NB4 (cell line): ENCODE results near the gene ABTB2.
A peak's percentile ranks its signal among the peaks of the same experiment; 100 is the strongest.

Experiments
- DNase-seq: peaks from one replicate; pipeline ENCODE4 v3.0.0; 2010; ENCODE audit warnings: low read depth
- H3K4me3 ChIP-seq: one replicate; pipeline ENCODE4 v1.5.1; 2011; ENCODE audit warnings: mild to moderate bottlenecking, low read depth, low read length, moderate library complexity
- MYC ChIP-seq: IDR thresholded peaks from 2 replicates; pipeline ENCODE4 v1.6.1; 2011; ENCODE audit warnings: low read depth, low read length
- POLR2A ChIP-seq: IDR thresholded peaks from 2 replicates; pipeline ENCODE4 v1.6.1; 2011; ENCODE audit warnings: mild to moderate bottlenecking; ENCODE audit not compliant: insufficient read length; ENCODE audit errors: extremely low read depth
- TF ChIP-seq, protein P1 (sequence below): IDR thresholded peaks from 2 replicates; pipeline ENCODE4 v1.6.1; 2011; ENCODE audit warnings: low read depth, low read length
- TF ChIP-seq, protein P2 (sequence below): IDR thresholded peaks from one replicate; pipeline ENCODE4 v1.5.1; 2012; ENCODE audit warnings: low read depth, low read length

Gene ABTB2

DNA sequence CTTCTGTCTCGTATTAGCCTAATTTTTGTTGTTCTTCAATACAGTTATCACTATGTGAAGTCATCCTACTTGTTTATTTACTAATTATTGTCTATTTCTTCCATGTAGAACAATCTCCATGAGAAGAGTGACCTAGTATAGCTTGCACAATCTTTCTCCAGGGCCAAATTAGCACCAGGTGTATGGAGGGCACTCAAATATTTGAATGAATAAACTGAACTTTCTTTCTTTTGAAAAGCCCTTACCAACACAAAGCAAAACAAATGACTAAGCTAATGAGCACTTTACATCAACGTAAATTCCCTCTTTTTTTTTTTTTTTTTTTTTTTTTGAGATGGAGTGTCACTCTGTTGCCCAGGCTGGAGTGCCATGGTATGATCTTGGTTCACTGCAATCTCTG, 34.2 kb downstream of the ABTB2 start:
- H3K4me3 ChIP-seq: no peak overlapping the region
- no peak for DNase-seq
- TF ChIP-seq, protein P1, sequence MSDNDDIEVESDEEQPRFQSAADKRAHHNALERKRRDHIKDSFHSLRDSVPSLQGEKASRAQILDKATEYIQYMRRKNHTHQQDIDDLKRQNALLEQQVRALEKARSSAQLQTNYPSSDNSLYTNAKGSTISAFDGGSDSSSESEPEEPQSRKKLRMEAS: no peak
- TF ChIP-seq, protein P2, sequence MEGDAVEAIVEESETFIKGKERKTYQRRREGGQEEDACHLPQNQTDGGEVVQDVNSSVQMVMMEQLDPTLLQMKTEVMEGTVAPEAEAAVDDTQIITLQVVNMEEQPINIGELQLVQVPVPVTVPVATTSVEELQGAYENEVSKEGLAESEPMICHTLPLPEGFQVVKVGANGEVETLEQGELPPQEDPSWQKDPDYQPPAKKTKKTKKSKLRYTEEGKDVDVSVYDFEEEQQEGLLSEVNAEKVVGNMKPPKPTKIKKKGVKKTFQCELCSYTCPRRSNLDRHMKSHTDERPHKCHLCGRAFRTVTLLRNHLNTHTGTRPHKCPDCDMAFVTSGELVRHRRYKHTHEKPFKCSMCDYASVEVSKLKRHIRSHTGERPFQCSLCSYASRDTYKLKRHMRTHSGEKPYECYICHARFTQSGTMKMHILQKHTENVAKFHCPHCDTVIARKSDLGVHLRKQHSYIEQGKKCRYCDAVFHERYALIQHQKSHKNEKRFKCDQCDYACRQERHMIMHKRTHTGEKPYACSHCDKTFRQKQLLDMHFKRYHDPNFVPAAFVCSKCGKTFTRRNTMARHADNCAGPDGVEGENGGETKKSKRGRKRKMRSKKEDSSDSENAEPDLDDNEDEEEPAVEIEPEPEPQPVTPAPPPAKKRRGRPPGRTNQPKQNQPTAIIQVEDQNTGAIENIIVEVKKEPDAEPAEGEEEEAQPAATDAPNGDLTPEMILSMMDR: no peak
- TF ChIP-seq MYC (no peak), POLR2A (no peak)

DNA sequence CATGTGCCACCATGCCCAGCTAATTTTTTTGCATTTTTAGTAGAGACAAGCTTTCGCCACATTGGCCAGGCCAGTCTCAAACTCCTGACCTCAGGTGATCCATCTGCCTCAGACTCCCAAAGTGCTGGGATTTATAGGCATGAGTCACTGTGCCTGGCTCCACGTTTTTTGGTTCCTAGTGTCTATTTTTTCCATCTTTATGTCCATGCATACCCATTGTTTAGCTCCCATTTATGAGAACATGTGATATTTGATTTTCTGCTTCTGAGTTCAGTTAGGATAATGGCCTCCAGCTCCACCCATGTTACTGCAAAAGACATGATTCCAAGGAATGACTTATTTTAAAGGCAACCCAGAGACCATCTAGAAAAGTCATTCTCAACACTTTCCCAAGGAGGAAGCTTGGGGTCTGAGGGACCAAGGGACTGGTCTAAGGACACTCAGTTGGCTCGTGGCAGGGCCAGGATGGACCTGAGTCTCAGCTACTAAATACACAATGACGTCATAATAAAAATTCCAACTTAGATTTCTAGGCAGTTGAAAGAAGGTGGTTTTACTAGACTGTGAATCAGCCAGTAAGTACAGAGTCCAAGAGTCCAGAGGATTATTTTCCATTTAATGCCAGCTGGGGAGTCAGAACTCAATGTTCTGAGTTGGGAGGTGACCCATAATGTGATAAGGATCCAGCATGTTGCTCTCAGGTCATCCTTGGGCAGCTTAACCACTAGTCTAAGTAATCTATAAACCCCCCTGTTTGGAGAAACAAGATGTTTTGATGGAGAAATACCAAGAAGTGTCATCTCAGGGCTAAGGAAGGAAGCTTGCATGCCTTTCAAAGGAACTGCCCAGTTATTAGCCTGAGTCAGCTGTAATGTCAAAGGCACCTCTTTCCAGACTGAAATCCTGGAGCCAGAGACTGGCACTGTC, 39.4 kb downstream of the ABTB2 start:
- H3K4me3 ChIP-seq: no peak overlapping the region
- DNase-seq: no peak
- TF ChIP-seq, protein P1: no peak
- no peak for TF ChIP-seq POLR2A
- TF ChIP-seq, protein P2: no peak
- no peak for TF ChIP-seq MYC

DNA sequence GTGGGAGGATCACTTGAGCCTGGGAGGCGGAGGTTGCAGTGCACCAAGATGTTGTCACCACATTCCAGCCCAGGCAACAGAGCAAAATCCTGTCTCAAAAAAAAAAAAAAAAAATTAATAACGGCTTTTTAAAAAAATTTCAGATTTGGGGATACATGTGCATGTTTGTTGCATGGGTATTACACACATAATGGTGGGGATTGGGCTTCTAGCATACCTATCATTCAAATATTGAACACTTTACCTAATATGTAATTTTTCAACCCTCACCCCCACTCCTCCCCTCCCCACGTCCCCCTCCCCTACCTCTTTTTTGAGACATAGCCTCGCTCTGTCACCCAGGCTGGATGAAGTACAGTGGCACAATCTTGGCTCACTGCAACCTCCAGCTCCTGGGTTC, 40.1 kb downstream of the ABTB2 start:
- no peak for DNase-seq
- TF ChIP-seq, protein P2: no peak
- no peak overlapping the region for H3K4me3 ChIP-seq

DNA sequence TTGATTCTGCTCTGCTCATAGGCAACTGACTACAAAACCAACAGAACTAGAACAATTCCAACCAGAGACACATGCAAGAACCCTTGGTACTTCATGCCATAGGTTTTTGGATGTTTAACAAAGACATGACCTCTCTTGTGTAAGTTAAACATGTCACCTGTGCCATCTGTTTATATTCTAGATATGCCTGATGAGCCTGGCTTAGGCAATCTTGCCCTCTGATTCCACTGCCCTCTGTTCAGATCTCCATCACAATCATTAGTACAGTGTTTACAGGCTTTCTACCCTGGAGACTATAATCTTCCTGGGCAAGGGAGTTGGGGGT, 40.8 kb downstream of the ABTB2 start:
- no peak for DNase-seq
- H3K4me3 ChIP-seq: no peak overlapping the region
- TF ChIP-seq POLR2A (no peak), MYC (no peak)
- TF ChIP-seq, protein P2: no peak
- TF ChIP-seq, protein P1: no peak

DNA sequence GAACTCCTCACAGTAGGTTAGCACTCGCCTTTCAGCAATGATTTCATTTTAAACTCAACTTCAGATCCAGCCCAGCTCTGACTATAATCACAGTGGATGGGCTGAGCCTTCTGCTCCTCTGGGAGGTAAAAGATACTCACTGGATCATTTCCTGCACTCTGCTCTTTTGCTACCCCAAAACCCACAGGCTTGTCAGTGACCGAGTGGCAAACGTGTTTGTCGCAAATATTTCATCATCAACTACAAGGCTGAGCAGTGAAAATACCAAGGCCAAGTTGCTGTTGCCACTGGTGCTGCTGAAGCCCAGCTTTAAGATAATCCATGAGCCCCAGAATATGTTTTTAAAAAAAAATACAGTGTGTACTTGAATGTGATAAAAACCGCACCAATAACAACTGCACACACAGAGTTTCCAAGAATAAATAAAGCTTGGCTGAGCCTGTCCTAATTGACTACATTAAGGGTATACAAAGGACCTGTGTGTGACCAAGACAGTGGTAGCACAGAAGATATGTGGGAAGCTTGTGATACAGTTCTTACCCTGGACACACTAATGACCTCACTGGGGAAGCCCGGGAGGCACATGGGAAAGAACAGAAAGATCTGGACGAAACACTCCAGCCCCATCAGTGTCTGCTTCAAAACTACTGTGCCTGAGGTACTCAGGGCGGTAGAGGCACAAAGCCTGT, 41.3 kb downstream of the ABTB2 start:
- DNase-seq: peak; percentile 74
- no peak for TF ChIP-seq MYC
- TF ChIP-seq, protein P2: no peak
- TF ChIP-seq POLR2A: no peak
- TF ChIP-seq, protein P1: no peak
- no peak overlapping the region for H3K4me3 ChIP-seq

DNA sequence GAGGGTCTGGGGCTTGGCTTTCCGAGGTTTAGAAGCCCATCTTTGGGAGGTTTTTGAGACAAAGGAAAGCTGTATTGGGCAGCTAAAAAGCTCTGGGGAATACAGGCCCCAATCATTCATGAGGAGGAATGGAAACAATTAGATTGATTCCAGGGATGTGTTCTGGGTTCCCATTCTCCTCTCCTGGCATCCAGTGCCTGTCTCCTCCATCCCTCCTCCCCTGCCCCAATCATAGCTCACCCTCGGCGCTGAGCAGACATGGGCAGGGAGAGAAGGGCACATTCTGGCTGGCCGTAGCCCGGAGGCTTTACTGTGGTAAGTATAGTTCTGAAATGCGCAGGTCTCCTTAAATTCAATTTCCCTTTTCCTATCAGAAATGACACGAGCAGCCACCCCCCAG, 42.4 kb downstream of the ABTB2 start:
- TF ChIP-seq, protein P2: no peak
- TF ChIP-seq MYC: no peak
- TF ChIP-seq, protein P1: no peak
- TF ChIP-seq POLR2A: no peak
- DNase-seq: no peak
- H3K4me3 ChIP-seq: no peak overlapping the region
